Choroid plexus epithelial cell (primary cell): Measurements from ENCODE around the gene PSIP1.

Source experiments
- DNase-seq: peaks from one replicate; pipeline ENCODE4 v3.0.0-alpha.2; 2010; ENCODE audit warnings: low read depth
- H3K4me3 ChIP-seq: 2 replicates; pipeline ENCODE4 v1.5.1; 2011; ENCODE audit warnings: low read depth, mild to moderate bottlenecking, control low read depth, low read length, moderate library complexity
- TF ChIP-seq, protein P1 (sequence below): conservative IDR thresholded peaks from 2 replicates; pipeline ENCODE4 v1.5.1; 2011; ENCODE audit warnings: low read depth, mild to moderate bottlenecking, control low read depth, inconsistent platforms, low read length, moderate library complexity

Gene PSIP1

DNA sequence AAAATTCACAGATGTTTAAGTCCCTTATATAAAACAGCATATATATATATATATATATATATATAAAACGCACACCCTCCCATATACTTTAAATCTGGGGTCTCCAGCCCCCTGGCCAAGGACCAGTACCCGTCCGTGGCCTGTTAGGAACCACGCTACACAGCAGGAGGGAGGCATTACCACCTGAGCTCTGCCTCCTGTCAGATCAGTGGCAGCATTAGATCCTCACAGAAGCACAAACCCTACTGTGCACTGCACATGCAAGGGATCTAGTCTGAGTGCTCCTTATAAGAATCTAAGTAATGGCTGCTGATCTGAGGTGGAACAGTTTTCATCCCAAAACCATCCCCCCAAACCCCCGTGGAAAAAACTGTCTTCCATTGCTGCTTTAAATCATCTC is 9.0 kb downstream of the PSIP1 start:
- no peak overlapping the region for H3K4me3 ChIP-seq
- TF ChIP-seq, protein P1, sequence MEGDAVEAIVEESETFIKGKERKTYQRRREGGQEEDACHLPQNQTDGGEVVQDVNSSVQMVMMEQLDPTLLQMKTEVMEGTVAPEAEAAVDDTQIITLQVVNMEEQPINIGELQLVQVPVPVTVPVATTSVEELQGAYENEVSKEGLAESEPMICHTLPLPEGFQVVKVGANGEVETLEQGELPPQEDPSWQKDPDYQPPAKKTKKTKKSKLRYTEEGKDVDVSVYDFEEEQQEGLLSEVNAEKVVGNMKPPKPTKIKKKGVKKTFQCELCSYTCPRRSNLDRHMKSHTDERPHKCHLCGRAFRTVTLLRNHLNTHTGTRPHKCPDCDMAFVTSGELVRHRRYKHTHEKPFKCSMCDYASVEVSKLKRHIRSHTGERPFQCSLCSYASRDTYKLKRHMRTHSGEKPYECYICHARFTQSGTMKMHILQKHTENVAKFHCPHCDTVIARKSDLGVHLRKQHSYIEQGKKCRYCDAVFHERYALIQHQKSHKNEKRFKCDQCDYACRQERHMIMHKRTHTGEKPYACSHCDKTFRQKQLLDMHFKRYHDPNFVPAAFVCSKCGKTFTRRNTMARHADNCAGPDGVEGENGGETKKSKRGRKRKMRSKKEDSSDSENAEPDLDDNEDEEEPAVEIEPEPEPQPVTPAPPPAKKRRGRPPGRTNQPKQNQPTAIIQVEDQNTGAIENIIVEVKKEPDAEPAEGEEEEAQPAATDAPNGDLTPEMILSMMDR, result no peak
- DNase-seq, result no peak

DNA sequence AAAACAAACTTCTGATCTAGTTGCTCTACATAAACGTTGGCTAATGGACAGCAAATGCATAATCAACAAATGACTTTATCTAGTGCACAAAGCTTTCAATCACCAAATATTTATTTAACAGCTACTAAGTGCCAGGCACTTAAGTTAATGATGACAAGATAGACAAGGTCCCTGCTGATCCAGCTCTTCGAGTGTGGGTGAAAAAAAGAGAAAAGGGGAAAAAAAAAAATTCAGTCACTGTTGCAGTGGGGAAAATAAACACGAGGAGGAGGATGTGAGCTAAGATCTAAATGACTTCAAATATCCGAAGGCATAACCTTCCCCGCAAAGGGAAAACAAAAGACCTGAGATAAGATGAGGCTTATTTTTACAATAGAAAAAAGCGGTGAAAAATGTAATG is 9.6 kb downstream of the PSIP1 start:
- no peak overlapping the region for H3K4me3 ChIP-seq
- peak; percentile 13 for DNase-seq
- TF ChIP-seq, protein P1, result no peak

DNA sequence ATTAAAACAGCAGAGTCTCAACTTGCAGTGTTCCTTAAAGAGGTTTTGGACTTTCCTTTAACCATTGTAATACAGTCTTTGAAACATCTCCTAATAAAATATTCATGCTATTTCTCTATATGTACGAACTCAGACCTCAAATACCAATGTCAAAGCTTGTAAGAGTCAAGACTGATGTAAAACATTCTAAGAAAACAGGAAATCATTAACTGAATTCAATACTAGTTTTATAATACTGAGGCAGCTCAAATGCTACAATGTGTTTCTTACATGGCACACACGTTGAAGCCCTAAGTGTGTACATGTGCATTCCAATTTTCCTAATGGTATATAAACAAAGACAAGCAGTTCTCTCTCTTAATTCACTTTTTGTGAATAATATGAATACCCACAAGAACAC is 11.6 kb downstream of the PSIP1 start:
- DNase-seq, result no peak
- TF ChIP-seq, protein P1, result no peak
- H3K4me3 ChIP-seq, result no peak overlapping the region

DNA sequence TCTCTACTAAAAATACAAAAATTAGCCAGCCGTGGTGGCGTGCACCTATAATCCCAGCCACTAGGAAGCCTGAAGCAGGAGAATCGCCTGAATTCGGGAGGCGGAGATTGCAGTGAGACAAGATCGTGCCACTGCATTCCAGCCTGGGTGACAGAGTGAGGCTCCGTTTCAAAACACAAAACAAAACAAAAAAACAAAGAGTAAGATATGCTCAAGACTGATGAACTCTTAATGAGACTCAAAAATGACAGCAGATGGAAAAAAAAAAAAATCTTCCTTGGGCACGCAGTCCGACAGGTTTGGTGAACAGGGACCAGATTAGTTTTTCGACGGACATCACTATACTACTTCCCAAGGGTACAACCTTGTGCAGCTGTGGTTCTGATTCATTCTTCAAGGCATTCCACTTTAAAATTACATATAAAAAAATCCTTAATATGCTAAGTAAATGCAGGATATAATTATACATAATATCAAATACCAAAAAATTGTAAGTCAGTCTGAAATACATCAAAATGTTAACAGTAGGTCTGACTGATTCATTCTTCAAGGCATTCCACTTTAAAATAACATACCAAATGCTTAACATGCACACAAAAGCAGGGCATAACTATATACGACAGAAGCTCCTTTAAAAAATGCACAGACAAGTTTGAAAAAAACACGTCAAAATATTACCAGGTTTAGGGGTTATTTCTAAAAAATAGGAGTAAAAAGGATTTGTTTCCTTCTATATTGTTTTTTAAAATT is 12.3 kb downstream of the PSIP1 start:
- TF ChIP-seq, protein P1, result no peak
- H3K4me3 ChIP-seq, result no peak overlapping the region
- DNase-seq, result no peak

DNA sequence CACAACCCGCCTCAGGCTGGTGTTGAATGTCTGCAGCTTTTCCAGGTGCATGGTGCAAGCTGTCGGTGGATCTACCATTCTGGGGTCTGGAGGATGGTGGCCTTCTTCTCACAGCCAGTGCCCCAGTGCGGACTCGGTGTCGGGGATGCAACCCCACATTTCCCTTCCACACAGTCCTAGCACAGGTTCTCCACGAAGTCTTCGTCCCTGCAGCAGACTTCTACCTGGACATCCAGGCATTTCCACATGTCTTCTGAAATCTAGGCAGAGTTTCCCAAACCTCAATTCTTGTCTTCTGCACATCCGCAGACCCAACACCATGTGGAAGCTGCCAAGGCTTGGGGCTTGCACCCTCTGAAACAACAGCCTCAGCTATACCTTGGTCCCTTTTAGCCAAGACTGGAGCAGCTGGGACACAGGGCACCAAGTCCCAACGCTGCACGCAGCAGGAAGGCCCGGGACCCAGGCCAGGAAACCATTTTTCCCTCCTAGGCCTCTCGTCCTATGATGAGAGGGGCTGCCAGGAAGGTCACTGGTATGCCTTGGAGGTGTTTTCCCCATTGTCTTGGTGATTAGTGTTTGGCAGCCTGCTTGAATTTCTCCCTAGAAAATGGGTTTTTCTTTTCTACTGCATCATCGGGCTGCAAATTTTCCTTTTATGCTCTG is 18.2 kb downstream of the PSIP1 start:
- H3K4me3 ChIP-seq, result no peak overlapping the region
- no peak for DNase-seq
- TF ChIP-seq, protein P1, result no peak

DNA sequence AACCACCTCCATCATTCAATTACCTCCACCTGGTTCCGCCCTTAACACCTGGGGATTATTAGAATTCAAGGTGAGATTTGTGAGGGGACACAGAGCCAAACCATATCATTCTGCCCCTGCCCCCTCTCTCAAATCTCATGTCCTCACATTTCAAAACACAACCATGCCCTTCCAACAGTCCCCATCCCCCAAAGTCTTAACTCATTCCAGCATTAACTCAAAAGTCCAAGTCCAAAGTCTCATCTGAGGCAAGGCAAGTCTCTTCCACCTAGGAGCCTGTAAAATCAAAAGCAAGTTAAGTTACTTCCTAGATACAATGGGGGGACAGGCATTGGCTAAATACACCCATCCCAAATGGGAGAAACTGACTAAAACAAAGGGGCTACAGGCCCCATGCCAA is 18.8 kb downstream of the PSIP1 start:
- no peak overlapping the region for H3K4me3 ChIP-seq
- no peak for DNase-seq
- TF ChIP-seq, protein P1, result no peak
